ENCODE data around the gene AQP12B. TPM values are rescaled to one million over a fixed set of nuclear protein-coding genes. Genes with fewer than 3 reads are reported as not detected.

The AQP12B gene
- total RNA-seq, 1 donor from 2014 or later = not detected

DNA sequence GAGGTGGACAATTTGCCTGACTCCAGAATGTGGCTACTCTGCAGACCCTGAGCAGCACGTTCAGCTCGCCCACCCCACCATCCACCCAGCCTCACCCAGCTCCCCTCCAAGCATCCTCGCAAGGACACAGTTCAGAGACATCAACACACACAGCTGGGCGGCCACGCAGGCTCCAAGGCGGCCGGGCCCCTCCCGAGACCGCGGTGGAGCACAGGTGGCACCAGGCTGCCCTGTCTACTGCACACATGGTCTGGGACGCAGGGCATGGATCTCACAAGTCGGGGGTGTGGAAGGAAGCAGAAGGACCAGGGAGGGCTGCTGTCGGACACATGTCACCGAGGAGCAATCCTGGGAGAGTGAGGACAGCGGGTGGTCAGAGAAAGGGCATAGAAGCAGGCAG is 45.2 kb upstream of the AQP12B start:
- Histone ChIP-seq H3K36me3 (ENCODE audit: control insufficient read depth, insufficient read depth, low read length) (no peaks in the 10 kb centered on the region), H3K27me3 (ENCODE audit: control insufficient read depth, insufficient read depth, low read length) (no peaks in the 10 kb centered on the region), H3K4me3 (ENCODE audit: low read depth, low read length) (no peak overlapping the region)
- FAIRE-seq = no peak
- no peak for DNase-seq (ENCODE audit: low read depth)
- TF ChIP-seq, protein P1, sequence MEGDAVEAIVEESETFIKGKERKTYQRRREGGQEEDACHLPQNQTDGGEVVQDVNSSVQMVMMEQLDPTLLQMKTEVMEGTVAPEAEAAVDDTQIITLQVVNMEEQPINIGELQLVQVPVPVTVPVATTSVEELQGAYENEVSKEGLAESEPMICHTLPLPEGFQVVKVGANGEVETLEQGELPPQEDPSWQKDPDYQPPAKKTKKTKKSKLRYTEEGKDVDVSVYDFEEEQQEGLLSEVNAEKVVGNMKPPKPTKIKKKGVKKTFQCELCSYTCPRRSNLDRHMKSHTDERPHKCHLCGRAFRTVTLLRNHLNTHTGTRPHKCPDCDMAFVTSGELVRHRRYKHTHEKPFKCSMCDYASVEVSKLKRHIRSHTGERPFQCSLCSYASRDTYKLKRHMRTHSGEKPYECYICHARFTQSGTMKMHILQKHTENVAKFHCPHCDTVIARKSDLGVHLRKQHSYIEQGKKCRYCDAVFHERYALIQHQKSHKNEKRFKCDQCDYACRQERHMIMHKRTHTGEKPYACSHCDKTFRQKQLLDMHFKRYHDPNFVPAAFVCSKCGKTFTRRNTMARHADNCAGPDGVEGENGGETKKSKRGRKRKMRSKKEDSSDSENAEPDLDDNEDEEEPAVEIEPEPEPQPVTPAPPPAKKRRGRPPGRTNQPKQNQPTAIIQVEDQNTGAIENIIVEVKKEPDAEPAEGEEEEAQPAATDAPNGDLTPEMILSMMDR (IDR thresholded peaks at IDR 0.05; ENCODE audit: insufficient read depth, low read length, severe bottlenecking) = no peak

GRCh38 chr2:240727439-240727838 is 44.8 kb upstream of the AQP12B start:
- no peaks in the 10 kb centered on the region for H3K27me3 ChIP-seq (ENCODE audit: control insufficient read depth, insufficient read depth, low read length)
- no peak for FAIRE-seq
- TF ChIP-seq, protein P1 (IDR thresholded peaks at IDR 0.05; ENCODE audit: insufficient read depth, low read length, severe bottlenecking) = no peak

DNA sequence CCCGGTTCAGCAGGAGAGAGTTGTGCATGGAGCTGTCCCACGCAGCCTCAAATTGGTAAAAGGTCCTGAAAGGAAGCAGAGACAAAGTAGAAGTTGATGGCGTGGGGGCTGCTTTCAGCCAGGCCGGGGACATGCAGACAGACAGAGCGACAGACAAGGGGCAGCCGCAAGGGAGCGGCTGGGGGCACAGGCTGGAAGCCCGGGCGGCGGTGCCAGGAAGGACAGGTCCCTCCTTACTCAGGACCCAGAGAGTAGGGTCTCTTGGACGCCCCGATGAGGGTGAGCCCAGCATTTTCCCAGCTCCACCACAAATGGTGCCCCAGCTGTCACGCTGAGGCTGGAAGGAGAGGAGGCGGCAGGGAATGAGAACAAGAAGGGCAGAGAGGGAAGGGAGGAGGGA is 44.2 kb upstream of the AQP12B start:
- no peak for FAIRE-seq
- no peak for DNase-seq (ENCODE audit: low read depth)
- Histone ChIP-seq H3K4me3 (ENCODE audit: low read depth, low read length) (no peak overlapping the region), H3K27me3 (ENCODE audit: control insufficient read depth, insufficient read depth, low read length) (no peaks in the 10 kb centered on the region), H3K36me3 (ENCODE audit: control insufficient read depth, insufficient read depth, low read length) (no peaks in the 10 kb centered on the region)
- TF ChIP-seq, protein P1 (IDR thresholded peaks at IDR 0.05; ENCODE audit: insufficient read depth, low read length, severe bottlenecking) = no peak

More at GRCh38 chr2:240727439-240727838, 44.8 kb upstream of the AQP12B start:
- H3K4me3 ChIP-seq (ENCODE audit: low read depth, low read length) = no peak overlapping the region
- no peaks in the 10 kb centered on the region for H3K36me3 ChIP-seq (ENCODE audit: control insufficient read depth, insufficient read depth, low read length)
- DNase-seq (ENCODE audit: low read depth) = no peak

DNA sequence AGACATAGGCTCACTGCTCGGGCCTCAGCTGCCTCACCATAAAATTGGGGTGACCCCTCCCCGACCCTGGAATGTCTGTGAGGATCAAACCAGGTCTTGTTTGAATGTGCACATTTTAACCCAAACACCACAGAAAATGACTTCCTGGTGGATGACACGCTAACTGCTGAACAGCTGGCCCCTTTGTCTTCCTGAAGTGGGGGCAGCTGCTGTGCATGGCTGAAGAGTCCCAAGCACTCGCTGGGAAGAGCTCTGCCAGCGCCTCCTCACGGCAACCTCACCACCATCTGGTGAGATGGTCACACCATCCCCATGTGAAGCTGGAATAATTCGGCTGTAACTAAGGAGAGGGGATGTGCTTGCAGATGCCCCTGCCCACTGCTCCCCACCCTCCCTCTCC is 43.0 kb upstream of the AQP12B start:
- no peak for DNase-seq (ENCODE audit: low read depth)
- Histone ChIP-seq H3K36me3 (ENCODE audit: control insufficient read depth, insufficient read depth, low read length) (no peaks in the 10 kb centered on the region), H3K27me3 (ENCODE audit: control insufficient read depth, insufficient read depth, low read length) (no peaks in the 10 kb centered on the region), H3K4me3 (ENCODE audit: low read depth, low read length) (no peak overlapping the region)
- TF ChIP-seq, protein P1 (IDR thresholded peaks at IDR 0.05; ENCODE audit: insufficient read depth, low read length, severe bottlenecking) = no peak
- FAIRE-seq = no peak

DNA sequence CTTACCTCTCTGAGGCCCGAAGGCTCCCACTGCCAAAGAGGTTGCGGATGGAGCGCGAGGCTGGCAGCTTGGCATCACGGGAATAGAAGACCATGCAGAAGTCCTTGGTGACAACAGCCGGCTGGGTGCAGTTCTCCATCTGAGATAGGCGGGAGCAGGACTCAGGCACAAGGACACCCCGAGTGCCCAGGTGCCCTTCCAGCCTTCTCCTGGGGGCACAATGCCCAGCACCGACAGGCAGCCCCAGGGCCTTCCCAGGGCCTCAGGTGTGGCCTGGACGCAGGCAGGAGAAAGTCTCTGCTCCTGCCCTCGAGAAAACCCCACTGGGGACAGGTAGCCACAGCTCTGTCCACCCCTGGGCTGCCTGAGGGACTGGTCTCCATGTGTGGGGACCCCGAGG is 42.6 kb upstream of the AQP12B start:
- DNase-seq (ENCODE audit: low read depth) = no peak
- H3K4me3 ChIP-seq (ENCODE audit: low read depth, low read length) = no peak overlapping the region
- no peaks in the 10 kb centered on the region for H3K27me3 ChIP-seq (ENCODE audit: control insufficient read depth, insufficient read depth, low read length)
- H3K36me3 ChIP-seq (ENCODE audit: control insufficient read depth, insufficient read depth, low read length) = no peaks in the 10 kb centered on the region
- FAIRE-seq = no peak
- TF ChIP-seq, protein P1 (IDR thresholded peaks at IDR 0.05; ENCODE audit: insufficient read depth, low read length, severe bottlenecking) = no peak

- no peaks in the 10 kb centered on the region for H3K36me3 ChIP-seq (ENCODE audit: control insufficient read depth, insufficient read depth, low read length)
- TF ChIP-seq, protein P1 (IDR thresholded peaks at IDR 0.05; ENCODE audit: insufficient read depth, low read length, severe bottlenecking) = no peak
- H3K4me3 ChIP-seq (ENCODE audit: low read depth, low read length) = no peak overlapping the region
- no peak for DNase-seq (ENCODE audit: low read depth)
- FAIRE-seq = no peak
- H3K27me3 ChIP-seq (ENCODE audit: control insufficient read depth, insufficient read depth, low read length) = no peaks in the 10 kb centered on the region
Observed at GRCh38 chr2:240724431-240724830, 41.7 kb upstream of the AQP12B start.

Data from bronchial epithelial cell (primary cell).